Measurements from ENCODE around the gene TRIP12.

DNA sequence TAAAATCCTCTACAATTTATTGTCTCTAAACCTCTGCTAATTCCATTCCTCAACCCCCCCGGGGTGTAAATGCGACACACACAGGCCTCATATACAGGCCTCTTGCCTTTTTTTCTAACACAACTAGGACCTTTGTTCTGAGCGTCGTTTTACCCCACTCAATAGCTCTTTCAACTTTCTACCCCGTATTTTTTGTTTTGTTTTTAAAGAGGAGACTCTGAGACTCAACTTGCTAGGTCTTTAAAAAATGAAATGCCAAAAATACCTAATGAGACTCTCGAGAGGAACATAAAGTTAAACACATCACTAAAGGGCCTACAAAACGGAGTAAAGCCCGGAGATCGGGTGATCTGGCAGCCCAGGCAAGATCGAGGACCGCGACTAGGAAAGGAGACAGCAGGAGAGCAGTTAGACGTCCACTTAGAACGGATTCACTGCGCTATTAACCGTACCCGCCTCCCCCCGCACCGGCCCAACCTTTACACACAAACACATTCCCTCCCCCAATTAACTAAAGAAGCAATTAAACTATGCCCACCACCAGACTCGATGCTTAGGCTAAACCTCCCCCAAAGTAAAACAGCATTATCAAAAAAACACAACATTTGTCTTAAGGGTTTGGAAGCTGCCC is 1.7 kb downstream of the TRIP12 start:
- TF ChIP-seq, protein P1, sequence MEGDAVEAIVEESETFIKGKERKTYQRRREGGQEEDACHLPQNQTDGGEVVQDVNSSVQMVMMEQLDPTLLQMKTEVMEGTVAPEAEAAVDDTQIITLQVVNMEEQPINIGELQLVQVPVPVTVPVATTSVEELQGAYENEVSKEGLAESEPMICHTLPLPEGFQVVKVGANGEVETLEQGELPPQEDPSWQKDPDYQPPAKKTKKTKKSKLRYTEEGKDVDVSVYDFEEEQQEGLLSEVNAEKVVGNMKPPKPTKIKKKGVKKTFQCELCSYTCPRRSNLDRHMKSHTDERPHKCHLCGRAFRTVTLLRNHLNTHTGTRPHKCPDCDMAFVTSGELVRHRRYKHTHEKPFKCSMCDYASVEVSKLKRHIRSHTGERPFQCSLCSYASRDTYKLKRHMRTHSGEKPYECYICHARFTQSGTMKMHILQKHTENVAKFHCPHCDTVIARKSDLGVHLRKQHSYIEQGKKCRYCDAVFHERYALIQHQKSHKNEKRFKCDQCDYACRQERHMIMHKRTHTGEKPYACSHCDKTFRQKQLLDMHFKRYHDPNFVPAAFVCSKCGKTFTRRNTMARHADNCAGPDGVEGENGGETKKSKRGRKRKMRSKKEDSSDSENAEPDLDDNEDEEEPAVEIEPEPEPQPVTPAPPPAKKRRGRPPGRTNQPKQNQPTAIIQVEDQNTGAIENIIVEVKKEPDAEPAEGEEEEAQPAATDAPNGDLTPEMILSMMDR (IDR thresholded peaks at IDR 0.05) = no peak
- no peak for TF ChIP-seq POLR2A (IDR thresholded peaks at IDR 0.05)

All from Peyer's patch (tissue), 4 donors.